Astrocyte (in vitro differentiated cells and primary cell): ENCODE measurements around the gene TSC2. TPM values are rescaled to one million over a fixed set of nuclear protein-coding genes. Genes with fewer than 3 reads are reported as not detected.

Experiments used
- DNase-seq: peaks from one replicate; pipeline ENCODE4 v3.0.0-alpha.2; 2010; ENCODE audit warnings: low read depth
- FAIRE-seq: peaks from 2 replicates; lab custom pipeline; 2011; peaks lifted over from hg19 to GRCh38; lab: Jason Lieb, UNC
- H2AFZ ChIP-seq: 2 replicates; pipeline ENCODE4 v1.6.0; 2012; ENCODE audit warnings: low read depth, low read length, inconsistent platforms
- H3K27ac ChIP-seq: 2 replicates; pipeline ENCODE4 v1.5.1; 2011; ENCODE audit warnings: low read depth, low read length, inconsistent platforms
- H3K27me3 ChIP-seq: 2 replicates; pipeline ENCODE4 v1.6.0; 2011; ENCODE audit warnings: low read length, inconsistent platforms; ENCODE audit not compliant: insufficient read depth
- H3K36me3 ChIP-seq: 2 replicates; pipeline ENCODE4 v1.5.1; 2011; ENCODE audit warnings: low read length, inconsistent platforms; ENCODE audit not compliant: insufficient read depth
- H3K4me1 ChIP-seq: 2 replicates; pipeline ENCODE4 v1.5.1; 2011; ENCODE audit warnings: low read length, inconsistent platforms; ENCODE audit not compliant: insufficient read depth
- H3K4me2 ChIP-seq: 2 replicates; pipeline ENCODE4 v1.6.0; 2012; ENCODE audit warnings: low read length, inconsistent platforms
- H3K4me3 ChIP-seq: 2 replicates; pipeline ENCODE4 v1.5.1; 2011; ENCODE audit warnings: low read depth, mild to moderate bottlenecking, low read length, inconsistent platforms; ENCODE audit not compliant: insufficient read depth
- H3K79me2 ChIP-seq: 2 replicates; pipeline ENCODE4 v1.6.0; 2012; ENCODE audit warnings: mild to moderate bottlenecking, low read length, inconsistent platforms; ENCODE audit not compliant: insufficient read depth
- H3K9ac ChIP-seq: 2 replicates; pipeline ENCODE4 v1.6.0; 2012; ENCODE audit warnings: mild to moderate bottlenecking, low read length, inconsistent platforms
- H3K9me3 ChIP-seq: 2 replicates; pipeline ENCODE4 v1.5.1; 2012; ENCODE audit warnings: low read depth, mild to moderate bottlenecking, low read length, inconsistent platforms; ENCODE audit not compliant: insufficient read depth
- H4K20me1 ChIP-seq: 2 replicates; pipeline ENCODE4 v1.6.0; 2012; ENCODE audit warnings: low read length, inconsistent platforms; ENCODE audit not compliant: insufficient read depth
- H3K27ac Mint-ChIP-seq: one replicate; pipeline ENCODE4 v1.8.0; 2021; ENCODE audit warnings: mild to moderate bottlenecking, mixed read lengths; ENCODE audit not compliant: unreplicated experiment
- H3K27me3 Mint-ChIP-seq: one replicate; pipeline ENCODE4 v1.8.0; 2021; ENCODE audit warnings: low read depth, mixed read lengths; ENCODE audit not compliant: unreplicated experiment
- H3K36me3 Mint-ChIP-seq: one replicate; pipeline ENCODE4 v1.8.0; 2021; ENCODE audit warnings: low read depth, mixed read lengths; ENCODE audit not compliant: unreplicated experiment
- H3K4me1 Mint-ChIP-seq: one replicate; pipeline ENCODE4 v1.8.0; 2021; ENCODE audit warnings: low read depth, mixed read lengths; ENCODE audit not compliant: unreplicated experiment
- H3K4me3 Mint-ChIP-seq: one replicate; pipeline ENCODE4 v1.8.0; 2021; ENCODE audit warnings: mild to moderate bottlenecking, moderate library complexity, mixed read lengths; ENCODE audit not compliant: unreplicated experiment
- H3K9me3 Mint-ChIP-seq: one replicate; pipeline ENCODE4 v1.8.0; 2021; ENCODE audit warnings: mild to moderate bottlenecking, mixed read lengths; ENCODE audit not compliant: unreplicated experiment
- CTCF ChIP-seq: IDR thresholded peaks from 2 replicates; pipeline ENCODE4 v1.5.1; 2011; ENCODE audit warnings: low read depth, mild to moderate bottlenecking, inconsistent platforms, low read length, moderate library complexity; ENCODE audit not compliant: insufficient read depth
- EZH2 ChIP-seq: IDR thresholded peaks from 2 replicates; pipeline ENCODE4 v1.6.1; 2012; ENCODE audit warnings: mild to moderate bottlenecking, low read length, inconsistent platforms; ENCODE audit not compliant: insufficient read depth
- total RNA-seq: library from RNA; stranded (reverse); gene quantifications from 2 replicates; pipeline ENCODE4 v1.2.1, GENCODE V29; 2021

Gene TSC2
- total RNA-seq, 1 donor from 2014 or later = 89.5 TPM

GRCh38 chr16:2092256-2092620 lies 44.5 kb downstream of the TSC2 start:
- peaks cover 13% of the 10 kb centered on the region for H3K36me3 Mint-ChIP-seq
- H3K9me3 Mint-ChIP-seq = no peaks in the 10 kb centered on the region
- Histone ChIP-seq H4K20me1 (peaks cover 60% of the 10 kb centered on the region), H3K9ac (no peak overlapping the region), H3K27ac (no peak overlapping the region), H3K4me1 (peaks cover 11% of the 10 kb centered on the region), H3K79me2 (no peaks in the 10 kb centered on the region), H3K9me3 (no peaks in the 10 kb centered on the region), H3K36me3 (no peaks in the 10 kb centered on the region), H2AFZ (no peak overlapping the region), H3K27me3 (no peaks in the 10 kb centered on the region), H3K4me3 (no peak overlapping the region), H3K4me2 (no peak overlapping the region)
- DNase-seq (no peak), FAIRE-seq (no peak)
- H3K4me1 Mint-ChIP-seq = no peaks in the 10 kb centered on the region
- no peak for TF ChIP-seq CTCF
- TF ChIP-seq EZH2 = no peak
- H3K4me3 Mint-ChIP-seq = no peak overlapping the region
- H3K27ac Mint-ChIP-seq = peak overlapping the region; percentile 18
- H3K27me3 Mint-ChIP-seq = no peaks in the 10 kb centered on the region

- no peaks in the 10 kb centered on the region for H3K27me3 ChIP-seq
- H3K27ac ChIP-seq = no peak overlapping the region
- TF ChIP-seq EZH2 = no peak
- no peak for TF ChIP-seq CTCF
- no peaks in the 10 kb centered on the region for H3K9me3 ChIP-seq
- no peak overlapping the region for H3K9ac ChIP-seq
- no peak overlapping the region for H2AFZ ChIP-seq
- Mint-ChIP-seq H3K27me3 (no peaks in the 10 kb centered on the region), H3K4me1 (no peaks in the 10 kb centered on the region), H3K27ac (no peak overlapping the region), H3K36me3 (peaks cover 13% of the 10 kb centered on the region), H3K4me3 (no peak overlapping the region), H3K9me3 (no peaks in the 10 kb centered on the region)
- no peak overlapping the region for H3K4me2 ChIP-seq
- H4K20me1 ChIP-seq = peaks cover 60% of the 10 kb centered on the region
- FAIRE-seq (no peak), DNase-seq (no peak)
- no peaks in the 10 kb centered on the region for H3K36me3 ChIP-seq
- H3K4me3 ChIP-seq = no peak overlapping the region
- peaks cover 11% of the 10 kb centered on the region for H3K4me1 ChIP-seq
- H3K79me2 ChIP-seq = no peaks in the 10 kb centered on the region
Observed at GRCh38 chr16:2092866-2093265, 45.1 kb downstream of the TSC2 start.

GRCh38 chr16:2093793-2094192 lies 46.0 kb downstream of the TSC2 start:
- Histone ChIP-seq H3K4me2 (no peak overlapping the region), H4K20me1 (peaks cover 51% of the 10 kb centered on the region), H3K9ac (no peak overlapping the region), H3K4me3 (no peak overlapping the region), H3K27me3 (no peaks in the 10 kb centered on the region), H3K79me2 (no peaks in the 10 kb centered on the region), H2AFZ (no peak overlapping the region), H3K36me3 (no peaks in the 10 kb centered on the region), H3K4me1 (peaks cover 11% of the 10 kb centered on the region), H3K27ac (no peak overlapping the region), H3K9me3 (no peaks in the 10 kb centered on the region)
- Mint-ChIP-seq H3K9me3 (no peaks in the 10 kb centered on the region), H3K4me3 (no peak overlapping the region), H3K36me3 (peaks cover 9% of the 10 kb centered on the region), H3K27ac (no peak overlapping the region), H3K4me1 (no peaks in the 10 kb centered on the region), H3K27me3 (no peaks in the 10 kb centered on the region)
- no peak for TF ChIP-seq CTCF
- TF ChIP-seq EZH2 = no peak
- FAIRE-seq (no peak), DNase-seq (no peak)
